Prostate gland (tissue), 2 donors: ENCODE data around the gene FAM151A.

Experiments used
- CTCF ChIP-seq, 4 experiments: fragments of 200-600 bp in 2 of 4; fragments of 450-650 bp in 2 of 4; sonication (generic) in 2 of 4; IDR thresholded peaks; 1 replicate in 3 of 4; 2 replicates in 1 of 4; pipeline ENCODE4 v1.5.1; 2016 to 2019; ENCODE audit warnings: antibody characterized with exemption in 4 of 4, mild to moderate bottlenecking in 2 of 4, moderate library complexity in 2 of 4
- POLR2A ChIP-seq: fragments of 450-650 bp; IDR thresholded peaks from one replicate; pipeline ENCODE4 v1.6.1; 2016; ENCODE audit warnings: antibody characterized with exemption, mild to moderate bottlenecking

- TF ChIP-seq CTCF (IDR thresholded peaks at IDR 0.05) = no peak
- TF ChIP-seq POLR2A = no peak
These were observed 3.6 kb downstream of the FAM151A start for GRCh38 chr1:54619749-54620148.
